Measurements from ENCODE around the gene RAP1A.
"Not testable (repeated sequence)": the region's sequence is repeated elsewhere in the genome, so short reads cannot be mapped to it uniquely, and the experiment has no call there.

The RAP1A gene

GRCh38 chr1:111671852-111672251 lies 52.3 kb downstream of the RAP1A start:
- DNase-seq: no peak

GRCh38 chr1:111672331-111672730 lies 52.7 kb downstream of the RAP1A start:
- DNase-seq: no peak

GRCh38 chr1:111677604-111678003 lies 58.0 kb downstream of the RAP1A start:
- DNase-seq: no peak

- DNase-seq: no peak
Observed at GRCh38 chr1:111679541-111679940, 60.0 kb downstream of the RAP1A start.

GRCh38 chr1:111680212-111680800 lies 60.7 kb downstream of the RAP1A start:
- DNase-seq: not testable (repeated sequence)

GRCh38 chr1:111685293-111686153 lies 65.9 kb downstream of the RAP1A start:
- DNase-seq: not testable (repeated sequence)

GRCh38 chr1:111690306-111690617 lies 70.7 kb downstream of the RAP1A start:
- DNase-seq: no peak

- DNase-seq: peak; percentile 30
Observed at GRCh38 chr1:111691886-111692285, 72.3 kb downstream of the RAP1A start.

- DNase-seq: no peak
Observed at GRCh38 chr1:111695801-111696200, 76.2 kb downstream of the RAP1A start.

- DNase-seq: no peak
Observed at GRCh38 chr1:111696330-111696729, 76.7 kb downstream of the RAP1A start.

- DNase-seq: peak; percentile 14
Observed at GRCh38 chr1:111699268-111699667, 79.7 kb downstream of the RAP1A start.

- no peak for DNase-seq
Observed at GRCh38 chr1:111702504-111703050, 83.0 kb downstream of the RAP1A start.

- DNase-seq: no peak
Observed at GRCh38 chr1:111704240-111704639, 84.7 kb downstream of the RAP1A start.

- DNase-seq: no peak
Observed at GRCh38 chr1:111704776-111705175, 85.2 kb downstream of the RAP1A start.

- no peak for DNase-seq
Observed at GRCh38 chr1:111705841-111706240, 86.3 kb downstream of the RAP1A start.

GRCh38 chr1:111706921-111707320 lies 87.3 kb downstream of the RAP1A start:
- DNase-seq: no peak

- no peak for DNase-seq
Observed at GRCh38 chr1:111707906-111708305, 88.3 kb downstream of the RAP1A start.

GRCh38 chr1:111709986-111710385 lies 90.4 kb downstream of the RAP1A start:
- DNase-seq: no peak

GRCh38 chr1:111716333-111716732 lies 96.7 kb downstream of the RAP1A start:
- no peak for DNase-seq

GRCh38 chr1:111717450-111717849 lies 97.9 kb downstream of the RAP1A start:
- no peak for DNase-seq

GRCh38 chr1:111719135-111719534 lies 99.5 kb downstream of the RAP1A start:
- no peak for DNase-seq

- no peak for DNase-seq
Observed at GRCh38 chr1:111719674-111720132, 100.1 kb downstream of the RAP1A start.

- no peak for DNase-seq
Observed at GRCh38 chr1:111720274-111720976, 100.8 kb downstream of the RAP1A start.
